Astrocyte (in vitro differentiated cells and primary cell): ENCODE measurements around the gene PCNP. TPM values are rescaled to one million over a fixed set of nuclear protein-coding genes. Genes with fewer than 3 reads are reported as not detected.

Experiments
- DNase-seq: peaks from one replicate; pipeline ENCODE4 v3.0.0-alpha.2; 2010; ENCODE audit warnings: low read depth
- FAIRE-seq: peaks from 2 replicates; lab custom pipeline; 2011; peaks lifted over from hg19 to GRCh38; lab: Jason Lieb, UNC
- H2AFZ ChIP-seq: 2 replicates; pipeline ENCODE4 v1.6.0; 2012; ENCODE audit warnings: low read depth, low read length, inconsistent platforms
- H3K27ac ChIP-seq: 2 replicates; pipeline ENCODE4 v1.5.1; 2011; ENCODE audit warnings: low read depth, low read length, inconsistent platforms
- H3K27me3 ChIP-seq: 2 replicates; pipeline ENCODE4 v1.6.0; 2011; ENCODE audit warnings: low read length, inconsistent platforms; ENCODE audit not compliant: insufficient read depth
- H3K36me3 ChIP-seq: 2 replicates; pipeline ENCODE4 v1.5.1; 2011; ENCODE audit warnings: low read length, inconsistent platforms; ENCODE audit not compliant: insufficient read depth
- H3K4me1 ChIP-seq: 2 replicates; pipeline ENCODE4 v1.5.1; 2011; ENCODE audit warnings: low read length, inconsistent platforms; ENCODE audit not compliant: insufficient read depth
- H3K4me2 ChIP-seq: 2 replicates; pipeline ENCODE4 v1.6.0; 2012; ENCODE audit warnings: low read length, inconsistent platforms
- H3K4me3 ChIP-seq: 2 replicates; pipeline ENCODE4 v1.5.1; 2011; ENCODE audit warnings: low read depth, mild to moderate bottlenecking, low read length, inconsistent platforms; ENCODE audit not compliant: insufficient read depth
- H3K79me2 ChIP-seq: 2 replicates; pipeline ENCODE4 v1.6.0; 2012; ENCODE audit warnings: mild to moderate bottlenecking, low read length, inconsistent platforms; ENCODE audit not compliant: insufficient read depth
- H3K9ac ChIP-seq: 2 replicates; pipeline ENCODE4 v1.6.0; 2012; ENCODE audit warnings: mild to moderate bottlenecking, low read length, inconsistent platforms
- H3K9me3 ChIP-seq: 2 replicates; pipeline ENCODE4 v1.5.1; 2012; ENCODE audit warnings: low read depth, mild to moderate bottlenecking, low read length, inconsistent platforms; ENCODE audit not compliant: insufficient read depth
- H4K20me1 ChIP-seq: 2 replicates; pipeline ENCODE4 v1.6.0; 2012; ENCODE audit warnings: low read length, inconsistent platforms; ENCODE audit not compliant: insufficient read depth
- H3K27ac Mint-ChIP-seq: one replicate; pipeline ENCODE4 v1.8.0; 2021; ENCODE audit warnings: mild to moderate bottlenecking, mixed read lengths; ENCODE audit not compliant: unreplicated experiment
- H3K27me3 Mint-ChIP-seq: one replicate; pipeline ENCODE4 v1.8.0; 2021; ENCODE audit warnings: low read depth, mixed read lengths; ENCODE audit not compliant: unreplicated experiment
- H3K36me3 Mint-ChIP-seq: one replicate; pipeline ENCODE4 v1.8.0; 2021; ENCODE audit warnings: low read depth, mixed read lengths; ENCODE audit not compliant: unreplicated experiment
- H3K4me1 Mint-ChIP-seq: one replicate; pipeline ENCODE4 v1.8.0; 2021; ENCODE audit warnings: low read depth, mixed read lengths; ENCODE audit not compliant: unreplicated experiment
- H3K4me3 Mint-ChIP-seq: one replicate; pipeline ENCODE4 v1.8.0; 2021; ENCODE audit warnings: mild to moderate bottlenecking, moderate library complexity, mixed read lengths; ENCODE audit not compliant: unreplicated experiment
- H3K9me3 Mint-ChIP-seq: one replicate; pipeline ENCODE4 v1.8.0; 2021; ENCODE audit warnings: mild to moderate bottlenecking, mixed read lengths; ENCODE audit not compliant: unreplicated experiment
- CTCF ChIP-seq: IDR thresholded peaks from 2 replicates; pipeline ENCODE4 v1.5.1; 2011; ENCODE audit warnings: low read depth, mild to moderate bottlenecking, inconsistent platforms, low read length, moderate library complexity; ENCODE audit not compliant: insufficient read depth
- EZH2 ChIP-seq: IDR thresholded peaks from 2 replicates; pipeline ENCODE4 v1.6.1; 2012; ENCODE audit warnings: mild to moderate bottlenecking, low read length, inconsistent platforms; ENCODE audit not compliant: insufficient read depth
- total RNA-seq: library from RNA; stranded (reverse); gene quantifications from 2 replicates; pipeline ENCODE4 v1.2.1, GENCODE V29; 2021

The PCNP gene
- total RNA-seq, 1 donor from 2014 or later = 151 TPM

GRCh38 chr3:101643009-101643844, 69.2 kb downstream of the PCNP start:
- Mint-ChIP-seq H3K4me1 (no peaks in the 10 kb centered on the region), H3K27ac (no peak overlapping the region), H3K36me3 (peaks cover 12% of the 10 kb centered on the region), H3K27me3 (no peaks in the 10 kb centered on the region), H3K4me3 (no peak overlapping the region), H3K9me3 (no peaks in the 10 kb centered on the region)
- H3K4me2 ChIP-seq = no peak overlapping the region
- TF ChIP-seq EZH2 = no peak
- TF ChIP-seq CTCF = no peak
- H2AFZ ChIP-seq = no peak overlapping the region
- FAIRE-seq (no peak), DNase-seq (no peak)
- H3K4me1 ChIP-seq = peaks cover 11% of the 10 kb centered on the region
- H3K27me3 ChIP-seq = no peaks in the 10 kb centered on the region
- H3K4me3 ChIP-seq = no peak overlapping the region
- no peaks in the 10 kb centered on the region for H3K79me2 ChIP-seq
- no peak overlapping the region for H3K9ac ChIP-seq
- H4K20me1 ChIP-seq = no peaks in the 10 kb centered on the region
- H3K36me3 ChIP-seq = no peaks in the 10 kb centered on the region
- no peak overlapping the region for H3K27ac ChIP-seq
- H3K9me3 ChIP-seq = no peaks in the 10 kb centered on the region

Other genes with a start within 250 kb of the PCNP start
- 10.7 and 10.8 TPM in 2 replicates for gene SENP7, start 61.0 kb upstream of the PCNP start, total RNA-seq
- gene TRMT10C, start 12.3 kb upstream of the PCNP start, total RNA-seq = 23.0 and 26.8 TPM in 2 replicates
- 19.4 and 20.9 TPM in 2 replicates for gene ZBTB11, start 103.0 kb downstream of the PCNP start, total RNA-seq
- 939 and 1,022 TPM in 2 replicates for gene RPL24, start 112.5 kb downstream of the PCNP start, total RNA-seq
- gene CEP97, start 150.4 kb downstream of the PCNP start, total RNA-seq = 10.1 and 11.5 TPM in 2 replicates
- 45.3 and 46.4 TPM in 2 replicates for gene NXPE3, start 205.0 kb downstream of the PCNP start, total RNA-seq